Activated gamma-delta T cell (primary cell): Measurements from ENCODE around the gene GMPPB.
"Not testable (repeated sequence)": the region's sequence is repeated elsewhere in the genome, so short reads cannot be mapped to it uniquely, and the experiment has no call there.

Source experiments
- DNase-seq: peaks from one replicate; lab custom pipeline; 2025; lab: John Stamatoyannopoulos, UW

The GMPPB gene

GRCh38 chr3:49713336-49714105 lies 10.2 kb downstream of the GMPPB start:
- DNase-seq = no peak

DNA sequence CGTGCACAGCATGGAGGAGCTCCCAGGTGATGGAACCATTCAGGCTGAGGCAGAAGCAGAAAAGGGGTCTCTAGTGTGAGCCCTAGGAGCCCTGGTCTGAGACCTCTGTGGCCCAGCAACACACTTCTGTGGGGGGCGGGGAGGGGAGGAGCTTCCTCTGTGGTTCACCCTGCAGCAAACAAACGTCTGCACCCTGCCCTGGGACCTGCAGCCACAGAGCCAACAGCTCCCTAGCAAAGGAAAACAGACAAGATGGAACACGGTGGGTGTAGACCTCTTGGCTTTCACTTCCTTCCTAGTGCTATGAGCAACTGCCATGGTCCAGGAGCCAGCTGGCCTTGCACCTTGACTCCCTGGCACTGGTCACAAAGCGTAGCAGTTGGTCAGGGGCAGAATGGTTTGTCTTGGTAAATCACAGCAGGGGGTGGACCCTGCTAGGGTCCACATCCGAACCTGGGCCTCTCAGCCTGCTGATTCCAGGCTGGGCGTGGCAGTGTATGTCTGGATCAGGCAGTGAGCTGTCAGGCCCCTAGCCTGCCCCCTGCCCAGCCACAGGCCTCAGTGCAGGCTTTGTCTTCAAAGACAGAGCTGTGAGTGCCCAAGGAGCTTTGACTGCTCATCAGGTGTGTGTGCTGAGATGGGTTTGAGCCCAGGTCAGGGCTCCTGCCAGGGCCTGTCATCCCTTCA lies 11.0 kb downstream of the GMPPB start:
- no peak for DNase-seq

- DNase-seq = no peak
Observed at GRCh38 chr3:49712166-49712565, 11.6 kb downstream of the GMPPB start.

GRCh38 chr3:49711489-49711888 lies 12.3 kb downstream of the GMPPB start:
- DNase-seq = no peak

DNA sequence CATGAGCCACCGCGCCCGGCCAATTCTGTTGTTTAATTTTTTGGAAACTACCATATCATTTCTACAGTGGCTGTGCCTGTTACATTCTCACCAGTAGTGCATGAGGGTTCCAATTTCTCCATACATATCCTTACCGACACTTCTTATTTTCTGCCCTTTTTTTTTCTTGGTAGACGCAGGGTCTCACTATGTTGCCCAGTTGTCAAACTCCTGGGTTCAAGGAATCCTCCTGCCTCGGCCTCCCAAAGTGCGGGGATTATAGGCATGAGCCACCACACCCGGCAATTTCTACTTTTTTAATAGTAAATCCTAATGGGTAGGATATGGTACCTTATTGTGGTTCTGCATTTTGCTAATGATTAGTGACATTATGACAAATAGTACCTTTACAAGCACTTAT lies 13.9 kb downstream of the GMPPB start:
- DNase-seq = no peak

GRCh38 chr3:49707113-49707480 lies 16.7 kb downstream of the GMPPB start:
- no peak for DNase-seq

- DNase-seq = no peak
Observed at GRCh38 chr3:49706456-49707112, 17.2 kb downstream of the GMPPB start.

- DNase-seq = no peak
Observed at GRCh38 chr3:49705390-49705960, 18.3 kb downstream of the GMPPB start.

DNA sequence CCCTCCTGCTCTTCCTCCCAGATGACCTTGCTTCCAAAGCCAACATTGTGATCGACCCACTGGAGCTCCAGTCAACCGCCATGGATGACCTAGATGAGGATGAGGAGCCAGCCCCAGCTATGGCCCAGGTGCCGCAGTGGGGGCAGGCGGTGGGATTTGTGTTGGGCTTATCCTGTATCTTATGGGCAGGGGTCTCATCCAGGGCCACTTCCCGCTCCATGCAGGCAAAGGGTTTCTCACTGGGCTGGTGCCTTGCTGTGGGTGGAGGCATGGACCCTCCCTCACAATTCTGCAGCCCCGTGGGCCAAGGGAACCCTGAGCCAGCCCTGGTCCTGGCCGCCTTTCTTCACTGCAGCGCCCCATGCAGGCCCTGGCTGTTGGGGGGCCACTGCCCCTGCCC lies 19.1 kb downstream of the GMPPB start:
- DNase-seq = no peak

DNA sequence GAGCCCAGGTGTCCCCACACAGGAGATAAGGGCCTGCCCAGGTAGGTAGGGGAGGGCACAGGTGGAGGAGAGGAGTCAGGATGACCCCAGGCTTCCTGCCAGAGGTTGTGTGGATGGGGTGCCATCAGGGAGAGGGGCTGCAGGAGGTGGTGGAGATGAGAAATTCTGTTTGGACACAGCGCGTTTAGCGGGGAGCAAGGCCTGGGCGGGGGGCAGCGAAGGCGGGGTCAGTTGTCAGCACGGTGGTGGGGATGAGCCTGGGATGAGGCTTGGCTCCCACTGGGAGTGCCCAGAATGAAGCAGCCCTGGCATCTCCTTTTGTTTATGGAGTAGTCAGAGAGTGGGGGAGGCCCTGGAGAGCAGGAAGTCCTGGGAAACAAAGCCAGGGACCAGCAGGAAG lies 19.8 kb downstream of the GMPPB start:
- DNase-seq = no peak

DNA sequence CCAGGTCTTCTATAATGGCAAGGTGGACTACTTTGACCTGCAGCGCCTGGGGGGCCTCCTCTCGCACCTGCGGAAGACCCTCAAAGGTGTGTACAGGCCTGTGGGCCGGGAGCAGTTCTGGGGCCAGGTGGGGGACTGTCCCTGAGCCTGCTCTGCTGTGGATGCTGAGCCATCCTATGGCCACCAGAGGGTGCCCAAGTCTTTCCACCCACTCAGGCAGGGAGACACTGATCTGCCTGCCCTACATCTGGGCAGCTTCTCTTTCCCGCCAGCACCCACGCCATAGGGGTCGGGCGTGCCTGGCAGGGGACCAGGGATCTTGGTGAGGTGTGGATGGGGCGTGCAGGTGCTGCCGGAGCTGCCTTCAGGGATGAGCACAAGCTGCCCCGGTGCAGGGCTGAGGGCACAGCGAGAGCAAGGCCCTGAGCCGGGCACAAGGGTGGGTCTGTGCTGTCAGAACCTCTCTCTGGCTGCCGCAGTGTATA lies 20.3 kb downstream of the GMPPB start:
- DNase-seq = no peak

DNA sequence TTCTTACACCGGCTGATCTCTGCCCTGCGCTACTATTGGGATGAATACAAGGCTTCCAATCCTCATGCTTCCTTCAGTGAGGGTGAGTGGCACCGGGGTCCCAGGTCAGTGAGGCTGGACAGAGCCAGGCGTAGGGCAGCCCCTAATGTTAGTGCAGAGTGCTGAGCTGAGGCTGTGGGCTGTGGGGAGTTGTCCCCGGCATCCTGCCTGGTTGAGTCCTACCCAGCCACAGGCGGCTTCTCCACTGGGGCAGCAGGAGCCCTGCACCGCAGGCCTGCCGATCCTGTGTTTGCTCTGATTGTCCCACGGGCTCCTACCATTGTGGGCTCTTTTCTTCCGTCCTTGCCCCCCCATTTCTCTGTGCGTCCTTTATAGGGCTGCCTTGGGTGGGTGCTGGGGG lies 21.1 kb downstream of the GMPPB start:
- no peak for DNase-seq

GRCh38 chr3:49701388-49702077 lies 22.2 kb downstream of the GMPPB start:
- no peak for DNase-seq

DNA sequence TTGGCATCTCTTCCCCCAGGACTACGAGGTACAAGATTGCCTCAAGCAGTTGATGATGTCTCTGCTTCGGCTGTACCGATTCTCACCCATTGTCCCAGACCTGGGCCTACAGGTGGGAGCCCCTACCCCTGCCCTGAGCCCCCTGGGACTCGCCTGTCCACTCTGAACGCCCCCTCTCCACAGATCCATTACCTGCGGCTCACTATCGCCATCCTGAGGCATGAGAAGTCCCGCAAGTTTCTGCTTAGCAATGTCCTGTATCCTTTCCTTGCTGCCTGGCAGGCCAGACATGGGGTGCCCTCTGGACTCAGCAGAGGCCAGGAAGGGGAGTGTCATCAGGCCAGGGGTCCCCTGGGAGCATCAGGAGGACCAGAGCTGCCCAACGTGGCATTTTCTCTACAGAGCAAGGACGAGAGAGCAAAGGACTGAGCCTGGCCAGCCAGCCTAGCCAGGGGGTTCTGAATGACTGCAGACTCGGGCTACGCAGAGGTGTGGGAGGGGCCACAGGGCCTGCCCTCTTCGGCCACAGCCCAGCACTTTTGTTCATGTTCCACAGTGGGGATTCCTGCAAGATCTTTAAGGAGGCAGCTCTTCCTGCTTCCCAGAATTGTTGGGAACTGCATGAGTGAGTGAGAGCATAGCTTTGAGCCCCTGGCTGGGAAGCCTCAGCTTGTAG lies 23.2 kb downstream of the GMPPB start:
- no peak for DNase-seq

- DNase-seq = no peak
Observed at GRCh38 chr3:49700014-49700413, 23.7 kb downstream of the GMPPB start.

- DNase-seq = no peak
Observed at GRCh38 chr3:49699281-49699979, 24.3 kb downstream of the GMPPB start.

DNA sequence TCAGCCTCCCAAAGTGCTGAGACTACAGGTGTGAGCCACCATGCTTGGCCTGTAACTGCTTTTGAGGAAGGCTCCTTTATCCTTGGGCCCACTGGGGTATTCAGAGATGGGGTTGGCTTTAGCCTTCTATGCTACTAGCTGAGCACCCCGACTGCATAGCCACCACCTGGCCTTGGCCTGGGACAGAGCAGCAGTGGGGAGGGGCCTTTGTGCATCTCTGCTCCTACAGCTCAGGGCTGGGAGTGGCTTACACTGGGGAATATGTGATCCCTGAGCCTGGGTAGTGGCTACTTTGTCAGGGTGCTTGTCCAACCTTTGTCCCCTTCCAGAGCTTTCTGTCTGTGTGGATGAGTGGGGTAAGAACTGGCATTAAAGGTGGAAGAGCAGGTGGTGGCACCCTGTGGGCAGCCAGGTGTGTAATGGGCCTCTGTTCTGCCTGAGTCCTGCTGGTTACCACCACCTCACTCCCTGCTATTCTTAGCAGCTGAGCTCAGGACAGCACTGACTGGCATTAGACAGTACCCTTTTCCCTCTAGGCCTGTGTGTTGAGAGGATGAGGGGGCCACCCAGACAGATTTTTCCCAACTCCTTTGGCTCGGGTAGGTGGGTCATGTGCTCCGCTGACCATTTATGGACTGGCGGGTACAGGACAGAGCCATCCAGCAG lies 28.3 kb downstream of the GMPPB start:
- DNase-seq = not testable (repeated sequence)

DNA sequence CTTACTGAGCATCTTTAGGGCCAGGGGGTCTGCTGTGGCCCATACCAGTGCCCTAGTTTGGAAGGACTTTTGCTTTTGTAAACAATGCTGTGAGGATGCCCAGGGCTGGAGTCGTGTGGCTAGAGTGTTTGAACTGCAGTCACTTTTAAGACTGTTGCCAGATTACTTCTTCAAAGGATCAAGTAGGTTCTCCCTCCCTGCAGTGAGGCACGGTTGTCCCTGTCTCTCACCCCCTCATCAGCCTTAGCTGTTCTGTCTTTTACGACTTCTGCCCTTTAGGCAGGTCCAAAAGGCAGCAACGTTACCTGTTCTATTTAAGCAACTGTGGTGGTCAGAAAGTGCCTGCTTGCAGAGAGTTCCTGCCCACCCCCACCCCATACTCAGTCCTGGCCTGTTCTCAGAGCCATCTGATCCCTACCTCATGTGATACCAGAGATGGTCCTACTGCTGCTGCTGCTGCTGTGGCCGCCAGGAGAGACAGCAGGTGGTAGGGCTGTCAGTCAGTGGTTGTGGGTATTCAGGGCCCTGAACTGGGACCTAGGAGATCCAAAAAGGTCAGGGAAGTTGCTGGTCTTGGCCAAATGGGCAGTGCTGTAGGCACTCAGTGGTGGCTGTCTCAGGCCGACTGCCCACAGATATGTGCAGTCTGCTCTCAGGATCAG lies 29.2 kb downstream of the GMPPB start:
- DNase-seq = not testable (repeated sequence)

DNA sequence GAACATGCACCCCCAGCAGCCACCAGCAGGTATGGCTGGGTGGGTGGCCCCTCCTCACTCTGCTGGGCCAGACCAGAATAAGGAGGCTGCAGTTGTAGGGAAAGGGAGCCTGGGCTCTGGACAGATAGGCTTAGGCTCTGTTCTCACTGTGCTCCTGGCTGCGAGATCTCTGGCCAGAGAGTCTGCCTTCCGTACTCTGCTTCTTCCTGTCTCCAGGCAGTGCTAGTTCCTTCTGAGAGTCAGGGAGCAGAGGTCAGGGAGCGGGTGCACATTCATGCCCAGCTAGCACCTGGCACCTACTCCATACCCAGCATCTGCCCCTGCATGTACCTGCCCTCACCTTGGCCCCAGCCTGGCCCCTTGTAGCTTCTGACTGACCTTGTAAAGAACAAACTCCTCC lies 32.3 kb downstream of the GMPPB start:
- not testable (repeated sequence) for DNase-seq

DNA sequence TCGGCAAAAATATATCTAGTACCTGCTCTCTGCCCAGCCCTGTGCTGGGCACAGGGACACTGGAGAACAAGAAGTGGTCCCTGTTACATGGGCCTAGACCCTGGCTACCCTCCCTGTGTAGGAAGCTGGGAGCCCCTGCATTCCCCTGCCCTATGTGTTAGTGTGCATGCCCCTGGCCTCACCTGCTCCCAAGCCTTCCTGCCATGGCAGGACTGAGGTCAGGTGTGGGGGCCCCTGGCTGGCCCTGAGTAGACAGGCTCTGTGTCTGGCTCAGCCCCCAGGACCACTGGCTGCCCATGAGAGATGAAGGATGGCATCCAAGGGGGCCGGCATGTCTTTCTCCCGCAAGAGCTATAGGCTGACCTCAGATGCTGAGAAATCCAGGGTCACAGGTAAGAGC lies 32.9 kb downstream of the GMPPB start:
- DNase-seq = not testable (repeated sequence)
